SK-N-SH treated with all-trans-retinoic acid at 6 μM for 48 hours (cell line): ENCODE results near the gene CELF4.

Experiments
- ARNTL ChIP-seq: fragments of 450-650 bp; formaldehyde crosslinking; IDR thresholded peaks from 2 replicates; pipeline ENCODE4 v1.5.0; 2020; ENCODE audit warnings: low read depth, mild to moderate bottlenecking, moderate library complexity, borderline replicate concordance
- ESRRG ChIP-seq: fragments of 250-450 bp; sonication (Bioruptor Pico); IDR thresholded peaks from 2 replicates; pipeline ENCODE4 v1.6.1; 2021; ENCODE audit warnings: mild to moderate bottlenecking
- ZNF70 ChIP-seq: fragments of 450-650 bp; formaldehyde crosslinking; IDR thresholded peaks from 2 replicates; pipeline ENCODE4 v1.5.0; 2020; ENCODE audit warnings: mild to moderate bottlenecking, moderate library complexity

DNA sequence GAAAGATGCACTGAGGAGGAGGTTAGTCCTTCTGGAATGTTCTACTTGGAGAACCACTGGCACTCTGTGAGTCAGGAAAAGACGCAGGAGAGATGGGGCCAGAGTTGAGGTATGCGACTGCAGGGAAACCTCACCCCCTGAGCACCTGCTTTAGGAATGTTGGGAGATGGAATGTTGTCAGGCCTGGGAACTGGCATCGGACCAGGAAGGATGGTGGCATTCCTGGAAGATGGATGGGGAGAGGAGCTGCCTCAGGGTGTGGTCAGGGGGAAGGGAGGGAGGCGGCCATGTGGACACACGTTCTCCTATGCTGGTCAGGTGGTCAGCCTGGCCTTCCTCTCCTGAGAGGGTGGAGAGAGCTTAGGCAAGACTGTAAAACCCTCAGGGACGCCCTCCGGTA lies 146.3 kb downstream of the CELF4 start:
- TF ChIP-seq ZNF70 (CRISPR knock-in tag), result no peak
- no peak for TF ChIP-seq ESRRG
- TF ChIP-seq ARNTL (CRISPR knock-in tag), result no peak
